IPS-15b (cell line): ENCODE data around the gene ZP2.
"Not testable (repeated sequence)": the region's sequence is repeated elsewhere in the genome, so short reads cannot be mapped to it uniquely, and the experiment has no call there.

ENCODE experiments used
- H3K27me3 ChIP-seq: one replicate; pipeline ENCODE4 v1.6.1; 2013; ENCODE audit warnings: low read length; ENCODE audit not compliant: control insufficient read depth, insufficient read depth
- H3K36me3 ChIP-seq: one replicate; pipeline ENCODE4 v1.6.1; 2013; ENCODE audit warnings: low read length; ENCODE audit not compliant: control insufficient read depth, insufficient read depth
- H3K4me1 ChIP-seq: one replicate; pipeline ENCODE4 v1.6.1; 2013; ENCODE audit warnings: mild to moderate bottlenecking, low read length; ENCODE audit not compliant: control insufficient read depth, insufficient read depth
- H3K4me3 ChIP-seq: one replicate; pipeline ENCODE4 v1.5.1; 2013; ENCODE audit warnings: low read depth, low read length
- H3K9ac ChIP-seq: one replicate; pipeline ENCODE4 v1.6.1; 2013; ENCODE audit warnings: low read depth, mild to moderate bottlenecking, low read length
- H3K9me3 ChIP-seq: one replicate; pipeline ENCODE4 v1.6.1; 2013; ENCODE audit warnings: mild to moderate bottlenecking, low read length; ENCODE audit not compliant: control insufficient read depth, insufficient read depth

ZP2 gene

DNA sequence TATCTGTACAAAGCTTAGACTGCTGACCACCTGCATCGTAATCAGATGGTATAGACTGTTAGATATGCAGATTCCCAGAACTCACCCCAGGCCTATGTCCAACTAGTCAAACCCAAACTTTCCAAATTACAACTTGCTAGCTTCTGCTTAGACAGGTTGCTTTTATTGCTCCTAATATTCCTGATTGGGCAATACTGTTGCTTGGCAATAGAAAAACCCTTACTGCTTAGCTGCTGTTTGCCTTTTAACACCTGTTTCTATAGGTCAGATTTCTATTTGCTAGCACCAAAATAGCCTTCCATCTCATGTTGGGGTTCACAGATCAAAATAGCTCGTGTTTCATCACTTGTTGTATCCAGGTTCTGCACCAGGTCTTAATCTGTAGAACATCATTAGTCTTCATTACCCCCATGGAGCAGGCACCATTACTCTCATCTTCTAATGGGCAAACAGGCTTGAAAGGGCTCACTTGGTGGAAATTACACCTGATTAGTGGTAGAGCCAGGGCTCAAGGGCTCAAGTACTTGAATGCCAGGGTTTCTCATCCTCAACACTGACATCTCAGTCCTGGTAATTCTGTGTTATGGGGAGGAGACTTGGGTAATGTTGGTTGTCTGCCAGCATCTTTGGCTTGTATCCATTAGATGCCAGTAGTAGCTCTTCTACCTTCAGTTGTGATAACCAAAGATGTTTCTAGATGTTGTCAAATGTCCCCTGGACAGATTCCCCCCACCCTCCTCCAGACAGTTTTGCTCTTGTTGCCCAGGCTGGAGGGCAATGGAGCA lies 2.7 kb downstream of the ZP2 start:
- H3K27me3 ChIP-seq, result no peaks in the 10 kb centered on the region

DNA sequence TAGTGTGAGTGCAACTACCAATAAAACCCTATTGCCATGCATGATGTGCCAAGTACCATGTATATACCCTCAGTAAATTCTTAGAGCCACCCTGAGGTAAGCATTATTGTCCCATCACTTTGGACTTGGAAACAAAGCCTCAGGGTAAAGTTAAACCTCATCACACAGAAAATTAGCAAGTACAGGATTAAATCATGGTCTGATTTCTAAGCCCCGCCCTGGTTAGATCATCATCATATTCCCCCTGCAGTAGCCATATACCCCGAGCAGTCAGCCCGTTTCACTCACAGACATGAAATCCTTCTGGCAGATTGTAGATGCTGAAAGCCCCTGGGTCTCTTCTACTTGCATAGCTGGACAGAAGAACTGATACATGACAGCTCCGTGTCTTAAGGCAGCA lies 4.8 kb downstream of the ZP2 start:
- H3K9me3 ChIP-seq, result no peaks in the 10 kb centered on the region
- H3K36me3 ChIP-seq, result no peaks in the 10 kb centered on the region
- H3K9ac ChIP-seq, result no peak overlapping the region
- H3K4me1 ChIP-seq, result no peaks in the 10 kb centered on the region
- H3K27me3 ChIP-seq, result peaks cover 2% of the 10 kb centered on the region
- no peak overlapping the region for H3K4me3 ChIP-seq

More for the DNA sequence above, 2.7 kb downstream of the ZP2 start:
- no peaks in the 10 kb centered on the region for H3K4me1 ChIP-seq
- no peaks in the 10 kb centered on the region for H3K36me3 ChIP-seq
- no peak overlapping the region for H3K4me3 ChIP-seq
- H3K9ac ChIP-seq, result no peak overlapping the region
- no peaks in the 10 kb centered on the region for H3K9me3 ChIP-seq

DNA sequence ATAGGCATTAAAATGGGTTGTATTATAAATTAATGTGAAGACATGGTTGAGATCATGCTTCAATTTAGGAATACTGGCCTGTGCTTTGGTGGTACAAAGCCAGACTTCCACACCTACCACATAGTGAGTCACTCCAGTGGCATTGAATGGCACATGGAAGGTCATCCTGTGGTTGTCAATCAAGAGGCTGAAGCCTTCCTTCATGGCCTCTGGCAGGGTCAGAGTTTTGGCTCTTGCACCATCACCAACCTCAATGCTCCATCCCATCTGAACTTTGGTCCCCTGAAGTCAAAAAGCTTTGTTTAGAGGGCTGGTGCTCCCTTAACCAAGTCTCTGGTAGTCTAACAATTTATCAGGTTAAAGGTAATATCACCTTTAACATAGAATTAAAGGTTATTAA lies 6.1 kb downstream of the ZP2 start:
- H3K27me3 ChIP-seq, result peaks cover 2% of the 10 kb centered on the region
- H3K4me1 ChIP-seq, result no peaks in the 10 kb centered on the region
- H3K9ac ChIP-seq, result no peak overlapping the region
- H3K4me3 ChIP-seq, result no peak overlapping the region
- H3K36me3 ChIP-seq, result no peaks in the 10 kb centered on the region
- H3K9me3 ChIP-seq, result no peaks in the 10 kb centered on the region

DNA sequence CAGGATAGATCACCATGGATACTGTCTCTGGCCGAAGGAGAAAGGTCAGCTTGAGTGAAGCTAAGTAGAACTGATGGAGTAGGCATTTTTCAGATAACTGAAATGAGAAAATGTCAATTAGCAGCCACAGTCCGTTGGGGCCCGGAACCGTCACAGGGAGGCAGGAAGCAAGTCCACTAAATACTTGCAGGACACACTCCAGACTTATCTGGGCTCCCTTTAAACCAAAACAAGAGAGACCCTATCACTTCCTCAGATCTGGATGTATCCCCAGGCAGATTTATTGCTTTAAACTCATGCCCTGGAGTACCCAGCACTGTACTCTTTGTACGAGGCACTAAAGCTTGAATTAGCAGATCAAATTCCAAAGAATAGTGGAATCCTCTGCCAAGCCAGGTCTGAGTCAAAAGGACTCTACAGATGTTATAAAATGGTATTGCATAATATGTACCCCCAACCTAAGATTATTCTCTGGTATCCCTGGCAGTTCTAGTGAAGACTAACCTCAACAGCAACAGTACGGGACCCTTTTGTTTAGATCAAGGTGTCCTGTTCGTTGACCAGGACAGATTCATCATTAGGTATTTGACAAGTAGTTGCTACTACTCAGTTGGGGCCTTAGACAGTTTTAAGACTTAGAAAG lies 8.1 kb downstream of the ZP2 start:
- Histone ChIP-seq H3K9me3 (no peaks in the 10 kb centered on the region), H3K4me3 (no peak overlapping the region), H3K27me3 (peaks cover 2% of the 10 kb centered on the region), H3K36me3 (no peaks in the 10 kb centered on the region), H3K4me1 (no peaks in the 10 kb centered on the region), H3K9ac (no peak overlapping the region)

DNA sequence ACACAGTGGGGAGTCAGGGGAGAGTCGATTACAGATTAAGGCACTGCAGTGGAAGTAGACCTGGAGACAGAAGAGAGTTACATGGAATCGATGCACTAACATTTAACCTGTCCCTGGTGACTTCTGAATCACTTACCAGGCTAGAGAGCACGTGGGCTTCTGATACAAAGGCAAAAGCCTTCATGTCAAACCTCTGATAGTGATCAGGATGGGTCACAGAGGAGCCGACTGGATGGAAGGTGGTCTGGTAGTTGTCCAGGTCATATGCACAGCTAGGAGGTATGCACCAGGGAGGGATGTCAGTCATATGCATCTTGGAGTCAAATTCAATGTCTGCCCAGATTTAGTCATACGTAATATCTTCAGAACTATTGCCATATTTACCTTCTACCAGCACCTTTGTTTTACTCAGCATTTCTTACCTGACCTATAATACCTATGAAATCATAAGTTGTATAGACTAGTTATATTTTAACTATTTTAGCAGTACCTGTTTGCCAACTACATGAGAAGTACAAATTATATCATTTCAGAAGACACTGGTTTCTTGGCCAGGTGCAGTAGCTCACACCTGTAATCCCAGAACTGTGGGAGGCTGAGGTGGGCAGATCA lies 11.7 kb downstream of the ZP2 start:
- Histone ChIP-seq H3K9me3 (no peaks in the 10 kb centered on the region), H3K36me3 (no peaks in the 10 kb centered on the region), H3K4me1 (no peaks in the 10 kb centered on the region), H3K9ac (no peak overlapping the region), H3K27me3 (peaks cover 2% of the 10 kb centered on the region), H3K4me3 (no peak overlapping the region)

DNA sequence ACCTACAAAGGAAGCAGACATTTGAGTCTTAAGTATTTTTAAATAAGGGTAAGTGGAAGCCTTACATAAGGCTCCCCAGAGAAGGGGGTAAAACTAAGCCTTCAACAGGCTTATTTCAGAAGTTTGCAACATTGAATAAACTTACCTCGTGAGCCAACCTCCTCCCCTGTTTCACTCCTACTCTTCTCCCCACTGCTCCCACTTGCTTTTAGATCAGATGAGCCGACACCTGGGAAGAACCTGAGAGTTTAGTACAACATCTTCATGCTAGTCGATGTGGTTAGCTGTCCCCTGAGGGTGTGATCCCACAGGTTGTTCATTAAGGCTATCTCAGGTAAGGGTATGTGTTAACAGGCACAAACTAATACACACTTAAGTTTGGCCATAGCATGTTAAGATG lies 13.8 kb downstream of the ZP2 start:
- Histone ChIP-seq H3K9ac (no peak overlapping the region), H3K4me3 (no peak overlapping the region), H3K27me3 (peaks cover 2% of the 10 kb centered on the region), H3K9me3 (no peaks in the 10 kb centered on the region), H3K4me1 (no peaks in the 10 kb centered on the region), H3K36me3 (no peaks in the 10 kb centered on the region)

DNA sequence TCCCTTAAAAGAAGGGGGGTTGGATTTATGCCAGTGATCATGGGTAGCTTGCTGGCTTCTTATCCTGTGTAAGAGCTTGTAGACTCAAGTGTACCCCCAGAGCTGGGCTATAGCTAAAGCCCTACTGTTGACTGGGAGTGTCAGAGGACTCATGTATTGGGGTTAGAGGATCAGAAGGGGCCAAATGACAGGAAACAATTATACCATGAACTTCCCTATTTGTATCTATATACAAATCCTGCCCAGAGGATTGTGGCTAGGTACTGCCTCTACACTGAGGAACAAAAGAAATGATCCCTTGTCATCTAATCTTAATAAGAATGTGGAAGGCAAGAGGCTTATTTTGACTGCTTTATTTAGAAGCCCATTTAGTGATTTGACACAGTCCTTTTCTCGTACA lies 14.3 kb downstream of the ZP2 start:
- H3K4me3 ChIP-seq, result no peak overlapping the region
- H3K4me1 ChIP-seq, result no peaks in the 10 kb centered on the region
- peaks cover 2% of the 10 kb centered on the region for H3K27me3 ChIP-seq
- no peaks in the 10 kb centered on the region for H3K36me3 ChIP-seq
- H3K9me3 ChIP-seq, result no peaks in the 10 kb centered on the region
- H3K9ac ChIP-seq, result no peak overlapping the region

DNA sequence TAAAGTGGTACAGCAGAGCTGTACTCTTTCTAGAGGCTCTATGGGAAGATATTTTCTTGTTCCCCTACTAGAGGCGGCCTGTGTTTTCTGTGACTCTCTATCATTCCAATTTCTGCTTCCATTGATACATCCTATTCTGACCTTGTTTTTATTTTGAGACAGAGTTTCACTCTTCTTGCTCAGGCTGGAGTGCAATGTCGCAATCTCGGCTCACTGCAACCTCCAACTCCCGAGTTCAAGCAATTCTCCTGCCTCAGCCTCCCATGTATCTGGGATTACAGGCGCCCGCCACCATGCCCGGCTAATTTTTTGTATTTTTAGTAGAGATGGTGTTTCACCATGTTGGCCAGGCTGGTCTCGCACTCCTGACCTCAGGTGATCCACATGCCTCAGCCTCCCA lies 16.0 kb downstream of the ZP2 start:
- not testable (repeated sequence) for H3K9me3 ChIP-seq, H3K4me3 ChIP-seq, H3K4me1 ChIP-seq, H3K27me3 ChIP-seq, H3K9ac ChIP-seq, H3K36me3 ChIP-seq

DNA sequence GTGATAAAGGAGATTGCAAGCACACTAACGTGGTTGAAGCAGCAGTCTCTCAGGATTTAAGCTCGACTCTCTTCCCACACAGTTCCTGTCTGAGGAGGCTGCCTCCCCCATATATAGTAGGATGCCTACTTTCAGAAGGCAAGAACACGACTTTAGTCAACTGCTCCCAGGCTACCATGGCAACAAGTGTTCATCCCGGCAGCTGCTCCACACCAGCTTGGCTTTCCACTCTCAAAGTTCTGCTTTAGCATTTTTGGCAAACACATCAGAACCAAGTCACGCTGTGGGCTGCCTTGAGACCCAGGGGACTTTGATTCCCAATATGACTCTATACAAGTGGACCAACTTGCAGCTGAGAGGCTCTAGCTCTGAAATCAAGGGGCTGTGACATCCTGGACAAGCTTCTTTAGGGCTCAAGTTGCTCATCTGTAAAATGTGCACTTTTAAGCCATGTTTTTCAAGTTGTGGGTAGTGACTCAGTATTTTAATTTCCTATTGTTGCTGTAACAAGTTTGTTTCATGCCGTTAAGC lies 16.5 kb downstream of the ZP2 start:
- Histone ChIP-seq H3K9me3 (no peaks in the 10 kb centered on the region), H3K27me3 (no peaks in the 10 kb centered on the region), H3K4me1 (no peaks in the 10 kb centered on the region), H3K4me3 (no peak overlapping the region), H3K9ac (no peak overlapping the region), H3K36me3 (no peaks in the 10 kb centered on the region)

DNA sequence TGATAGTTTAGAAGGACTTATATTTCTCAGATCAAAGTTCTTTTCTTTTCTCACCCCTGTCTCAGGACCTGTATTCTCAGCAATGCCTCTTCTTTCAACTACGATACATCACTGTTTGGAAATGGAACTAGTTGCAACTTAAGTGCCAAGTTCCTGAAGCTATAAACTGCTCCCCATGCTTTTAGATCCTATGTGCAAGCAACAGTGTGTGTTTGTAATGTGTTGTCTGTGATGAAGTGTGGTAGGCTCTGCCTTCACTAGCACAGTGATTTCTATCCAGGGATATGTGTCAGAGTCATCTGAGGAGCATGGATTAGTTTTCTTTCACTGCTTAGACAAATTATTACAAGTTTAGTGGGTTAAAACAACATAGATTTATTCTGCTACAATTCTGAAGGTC lies 18.4 kb downstream of the ZP2 start:
- H3K9ac ChIP-seq, result no peak overlapping the region
- H3K27me3 ChIP-seq, result peaks cover 3% of the 10 kb centered on the region
- H3K9me3 ChIP-seq, result no peaks in the 10 kb centered on the region
- H3K4me3 ChIP-seq, result no peak overlapping the region
- no peaks in the 10 kb centered on the region for H3K36me3 ChIP-seq
- H3K4me1 ChIP-seq, result peaks cover 3% of the 10 kb centered on the region

DNA sequence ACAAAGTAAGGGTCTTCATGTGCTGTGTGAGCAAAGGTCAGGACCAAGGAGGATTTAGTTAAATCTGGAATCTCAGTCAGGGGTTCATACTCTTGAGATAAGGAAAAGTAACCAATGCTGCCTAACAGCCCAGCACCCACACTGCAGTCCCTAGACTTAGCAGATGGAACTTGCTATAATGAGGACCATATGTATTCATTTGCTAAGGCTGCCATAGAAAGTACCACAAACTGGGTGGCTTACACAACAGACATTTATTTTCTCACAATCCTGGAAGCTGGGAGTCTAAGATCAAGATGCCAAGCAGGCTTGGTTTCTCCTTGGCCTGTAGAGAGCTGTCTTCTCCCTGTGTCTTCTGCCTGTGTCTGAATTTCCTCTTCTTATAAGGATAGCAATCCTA lies 20.8 kb downstream of the ZP2 start:
- Histone ChIP-seq H3K9me3 (no peaks in the 10 kb centered on the region), H3K27me3 (peaks cover 5% of the 10 kb centered on the region), H3K36me3 (no peaks in the 10 kb centered on the region), H3K4me1 (peaks cover 3% of the 10 kb centered on the region), H3K9ac (no peak overlapping the region), H3K4me3 (no peak overlapping the region)

DNA sequence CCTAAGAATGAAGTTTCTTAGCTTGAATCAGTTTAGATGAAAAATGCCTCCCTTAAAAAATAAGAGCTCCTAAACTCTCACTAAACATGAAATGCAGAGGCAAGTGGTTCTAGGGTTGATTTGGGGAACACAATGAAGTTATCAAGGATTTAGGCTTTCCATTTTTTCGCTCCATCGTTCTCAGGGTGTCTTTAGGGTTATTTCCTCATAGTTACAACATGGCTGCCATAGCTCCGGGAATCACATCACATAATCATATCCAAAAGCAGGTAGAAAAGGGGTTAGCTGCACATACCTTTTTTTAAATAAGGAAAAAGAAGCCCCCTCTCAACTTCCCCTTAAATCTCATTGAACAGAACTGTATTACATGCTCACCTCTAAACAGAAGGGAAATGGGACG lies 21.4 kb downstream of the ZP2 start:
- Histone ChIP-seq H3K9ac (no peak overlapping the region), H3K27me3 (peaks cover 5% of the 10 kb centered on the region), H3K9me3 (no peaks in the 10 kb centered on the region), H3K36me3 (no peaks in the 10 kb centered on the region), H3K4me3 (no peak overlapping the region), H3K4me1 (peaks cover 3% of the 10 kb centered on the region)
